T-helper 2 cell treated with Interferon-gamma antibody and Interleukin-4, amounts not matched to agents 100 ng/mL and 5 ng/mL, for 36 hours (primary cell): ENCODE data around the gene NKTR. TPM values are rescaled to one million over a fixed set of nuclear protein-coding genes. Genes with fewer than 3 reads are reported as not detected.

Source experiments
- intact Hi-C: fragments of 100-400 bp; cut with micrococcal nuclease; formaldehyde crosslinking; loops from one replicate; pipeline ENCODE4 v1.15.1; 2023
- total RNA-seq: library from RNA; stranded (reverse); gene quantifications from 2 replicates; pipeline ENCODE4 v1.2.3, GENCODE V29; 2022

Gene NKTR
- total RNA-seq, 1 donor from 2014 or later = 106 TPM

DNA sequence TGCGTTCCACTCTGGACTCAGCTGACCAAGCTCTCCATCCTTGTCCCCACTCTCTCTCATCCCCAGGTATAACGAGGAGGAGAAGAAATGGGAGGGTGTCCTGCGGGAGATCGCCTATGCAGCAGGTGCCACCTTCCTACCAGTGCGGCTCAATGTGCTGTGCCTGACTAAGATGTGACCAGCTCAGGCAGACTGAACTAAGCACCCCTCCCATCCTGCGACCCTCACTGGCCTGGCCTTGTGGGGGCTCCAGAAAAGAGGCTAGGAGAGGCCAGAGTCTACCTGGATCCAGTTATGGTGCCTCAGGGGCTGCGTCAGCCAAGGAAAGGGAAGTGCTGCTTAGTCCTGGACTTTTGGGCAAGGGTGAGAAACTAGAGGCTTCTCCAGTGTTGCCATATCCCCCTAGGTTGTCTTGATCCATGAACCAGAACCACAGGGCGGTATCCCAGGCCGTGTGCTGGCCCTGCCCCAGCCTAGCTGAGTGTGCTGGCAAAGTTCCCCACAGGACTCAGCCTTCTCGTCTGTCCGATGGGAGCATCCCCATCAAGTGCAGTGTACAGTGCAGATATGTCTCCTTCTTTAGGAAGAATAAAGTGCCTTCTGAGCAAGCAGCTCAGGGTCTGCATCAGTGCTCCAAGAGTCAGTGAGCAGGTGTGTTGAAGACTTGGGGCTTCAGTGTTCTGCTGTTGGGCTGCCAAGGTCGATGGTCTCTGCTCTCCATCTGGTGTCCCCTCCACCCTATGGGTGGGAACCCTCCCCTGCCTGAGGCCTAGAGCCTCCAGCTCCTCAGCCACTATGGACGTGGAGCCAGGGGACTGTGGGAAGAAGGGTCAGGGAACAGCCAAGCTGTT, 91.6 kb downstream of the NKTR start:
- intact Hi-C loops = no loop called here

DNA sequence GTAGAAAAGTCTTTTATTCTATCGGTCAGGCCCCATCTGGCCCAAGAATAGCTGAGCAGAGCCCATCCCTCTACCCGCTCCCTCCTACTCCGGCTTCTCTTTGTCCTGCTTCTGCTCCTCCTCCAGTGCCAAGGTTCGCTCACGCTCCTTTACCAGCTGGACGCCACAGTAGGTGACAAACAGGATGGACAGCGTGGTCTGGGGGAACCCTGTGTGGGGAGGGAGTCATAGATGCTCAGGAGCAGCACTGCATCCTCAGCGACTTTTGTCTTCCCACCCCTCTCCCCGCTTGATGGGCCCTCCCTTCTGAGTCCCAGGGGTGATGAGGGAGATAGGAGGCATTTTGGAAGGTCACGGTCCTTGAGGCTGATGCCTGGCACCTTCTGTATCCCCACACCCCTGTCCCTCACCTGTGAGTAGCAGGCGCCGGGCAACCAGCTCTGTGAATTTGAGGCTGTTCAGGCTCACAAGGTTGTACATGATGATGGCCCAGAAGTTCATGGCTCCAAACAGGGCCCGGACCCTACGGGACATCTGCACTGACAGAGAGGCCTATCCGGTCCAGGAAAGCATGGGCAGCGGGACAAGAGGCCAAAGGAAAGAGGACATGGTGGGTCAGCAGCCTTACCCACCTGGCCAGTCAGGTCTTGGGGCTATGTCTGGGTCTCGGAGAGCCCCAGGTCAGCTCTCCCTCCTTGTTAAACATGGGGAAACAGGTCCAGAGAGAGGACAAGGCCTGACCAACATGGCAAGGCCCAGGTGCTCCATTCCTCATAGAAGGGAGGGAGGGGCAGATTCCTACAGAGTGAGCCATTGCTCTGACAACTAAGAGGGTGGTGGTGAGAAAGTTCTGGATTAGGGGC, 92.4 kb downstream of the NKTR start:
- intact Hi-C loops = no loop called here

DNA sequence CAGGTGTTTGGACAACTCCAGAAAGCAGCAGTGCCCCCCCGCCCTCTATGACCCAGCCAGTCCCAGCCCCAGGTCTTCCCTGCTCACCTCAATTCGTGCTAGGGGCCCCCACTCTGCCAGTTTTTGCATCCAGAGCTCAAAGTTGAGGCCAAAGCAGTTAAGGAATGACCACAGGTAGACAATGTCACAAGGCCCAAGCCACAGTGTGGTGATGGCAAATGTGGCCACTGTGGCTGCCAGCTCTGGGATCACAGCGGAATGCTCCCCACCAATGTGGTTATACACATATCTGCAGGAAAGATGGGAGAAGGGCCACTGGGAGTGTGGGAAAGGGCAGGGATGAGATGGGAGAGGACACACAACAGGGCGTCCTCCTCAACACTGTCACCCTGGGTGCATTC, 93.0 kb downstream of the NKTR start:
- intact Hi-C loops = no loop called here

DNA sequence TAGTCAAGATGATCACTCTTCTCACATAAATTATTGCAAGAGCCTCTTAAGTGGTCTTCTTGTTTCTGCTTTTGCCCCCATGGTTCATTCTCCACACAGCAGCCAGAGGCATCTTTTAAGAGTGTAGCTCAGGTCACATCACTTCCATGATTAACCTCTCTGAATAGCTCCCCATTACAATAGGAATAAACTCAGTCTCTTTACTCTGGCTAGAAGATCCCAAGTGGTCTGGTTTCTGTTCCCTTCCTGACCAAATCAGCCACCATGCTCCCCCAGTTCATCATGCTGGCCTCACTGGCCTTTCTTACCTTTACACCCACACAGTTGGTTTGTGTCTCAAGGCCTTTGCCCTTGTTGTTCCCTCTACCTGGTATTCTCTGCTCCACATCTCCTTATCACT, 93.9 kb downstream of the NKTR start:
- intact Hi-C loops = no loop called here

DNA sequence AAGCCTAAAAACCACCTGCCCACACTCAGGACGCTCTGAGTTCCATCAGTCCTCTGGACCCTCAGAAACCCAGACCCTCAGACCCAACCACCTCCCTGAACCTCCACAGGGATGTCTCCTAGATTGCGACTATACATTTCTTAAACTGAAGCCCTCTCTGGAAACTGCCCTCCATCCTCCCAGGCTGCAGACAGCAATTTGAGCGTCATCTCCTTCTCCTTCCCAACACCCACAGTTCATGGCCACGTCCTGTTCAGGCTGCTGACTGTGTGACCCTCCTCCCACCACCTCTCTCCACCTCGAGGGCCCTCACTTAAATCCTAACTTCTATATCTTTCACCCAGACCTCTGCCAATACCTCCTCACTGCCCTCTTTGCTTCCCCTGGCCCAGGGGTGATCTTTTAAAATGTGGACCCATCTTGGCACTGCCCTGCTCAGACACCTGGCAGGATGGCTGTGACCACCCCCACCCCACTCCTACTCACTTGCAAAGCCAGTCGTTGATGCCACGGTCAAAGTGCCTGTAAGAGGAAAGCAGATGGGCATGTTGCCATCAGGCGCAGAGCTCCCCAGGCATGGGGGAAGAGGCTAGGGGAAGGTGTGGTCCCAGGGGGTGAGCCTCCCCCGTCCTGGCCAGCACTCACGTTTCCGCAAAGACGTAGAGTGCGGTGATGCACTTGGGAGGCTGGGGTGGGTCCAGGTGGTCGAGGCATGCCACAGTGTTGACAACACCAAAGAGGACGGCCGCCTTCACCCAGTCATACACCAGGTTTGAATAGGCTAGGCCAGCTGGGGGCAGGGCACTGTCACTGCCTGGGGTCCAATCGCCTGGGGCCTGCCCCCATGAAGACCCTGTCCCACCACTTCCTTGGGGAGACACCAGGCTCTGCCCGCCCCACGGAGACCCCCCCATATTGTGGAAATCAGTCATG, 96.1 kb downstream of the NKTR start:
- intact Hi-C loops = no loop called here

DNA sequence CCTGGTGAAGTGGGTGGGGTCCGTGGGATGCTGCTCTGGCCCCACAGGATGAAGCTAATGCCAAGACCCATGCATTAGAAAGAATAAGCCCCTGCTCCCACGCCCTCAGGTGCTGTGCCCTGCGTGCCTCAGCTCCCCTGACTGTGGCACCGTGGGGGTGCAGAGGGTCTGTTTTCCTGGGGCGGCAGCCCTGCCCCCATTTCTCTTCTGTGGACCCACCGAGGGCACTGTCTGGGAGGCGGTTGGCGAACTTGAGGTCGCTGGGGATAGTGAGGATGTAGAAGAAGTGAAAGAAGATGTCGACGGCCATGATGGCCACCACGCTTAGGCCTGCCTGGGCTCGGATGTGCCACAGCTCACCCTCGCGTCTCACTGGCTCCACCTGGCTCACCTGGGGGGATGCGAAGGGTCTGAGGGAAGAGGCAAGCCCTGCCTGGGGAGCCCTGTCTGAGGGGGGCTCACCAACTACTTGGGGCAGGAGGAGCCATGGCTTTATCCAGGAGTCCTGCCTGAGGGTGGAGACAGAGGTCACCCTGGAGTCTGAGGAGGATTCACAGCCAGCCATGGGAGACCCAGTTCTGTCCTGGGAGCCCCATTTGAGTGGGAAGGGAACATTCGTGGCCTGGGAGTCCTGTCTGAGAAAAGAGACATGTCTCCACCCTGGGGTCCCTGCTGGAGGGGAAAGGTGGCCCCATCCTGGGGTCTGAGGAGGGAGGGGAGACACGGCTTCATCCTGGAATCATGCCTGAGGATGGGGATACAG, 97.0 kb downstream of the NKTR start:
- intact Hi-C loops = no loop called here

Other genes with a start within 250 kb of the NKTR start
- not detected in 2 replicates for gene LYZL4, start 190.1 kb upstream of the NKTR start, total RNA-seq
- 3.4 and 3.8 TPM in 2 replicates for gene VIPR1, start 98.0 kb upstream of the NKTR start, total RNA-seq
- 50.0 and 50.2 TPM in 2 replicates for gene SEC22C, start 18.7 kb upstream of the NKTR start, total RNA-seq
- gene SS18L2, start 9.8 kb upstream of the NKTR start, total RNA-seq = 65.3 and 67.4 TPM in 2 replicates
- 0.11 and 0.32 TPM in 2 replicates for gene ZBTB47, start 53.0 kb downstream of the NKTR start, total RNA-seq
- not detected in 2 replicates for gene KLHL40, start 84.9 kb downstream of the NKTR start, total RNA-seq
- not detected in 2 replicates for gene HHATL, start 102.1 kb downstream of the NKTR start, total RNA-seq
- 0.45 TPM in 1 of 2 replicates, not detected in the other for gene CCDC13, start 172.6 kb downstream of the NKTR start, total RNA-seq
- gene HIGD1A, start 203.8 kb downstream of the NKTR start, total RNA-seq = 67.0 and 70.5 TPM in 2 replicates
- 1.00 and 1.3 TPM in 2 replicates for gene ACKR2, start 208.8 kb downstream of the NKTR start, total RNA-seq